ENCODE measurements around the gene PIGN. TPM values are rescaled to one million over a fixed set of nuclear protein-coding genes. Genes with fewer than 3 reads are reported as not detected.

Gene PIGN
- total RNA-seq, 1 donor from 2014 or later: 24.8 TPM

Other genes starting within 250 kb of the PIGN start
- 21.0 TPM for gene RELCH, start 199 bp upstream of the PIGN start, total RNA-seq
- 1.0 TPM for gene TNFRSF11A, start 138.3 kb upstream of the PIGN start, total RNA-seq